K562 (cell line): ENCODE data around the gene SYT6. TPM values are rescaled to one million over a fixed set of nuclear protein-coding genes. Genes with fewer than 3 reads are reported as not detected.

Experiments
- ATAC-seq: fragments of 200-7000 bp; cut with Tn5 transposase; 3 replicates; pipeline ENCODE4 v1.9.1; 2020; ENCODE audit warnings: moderate library complexity
- BruUV-seq: library from RNA; stranded (reverse); fragments of 400-500 nt; replicated peaks from 2 replicates; lab custom pipeline; 2021; lab: Mats Ljungman, UMichigan
- CTCF ChIA-PET: fragments of 300-600 bp; formaldehyde crosslinking; extraction: SDS; loops from one replicate; lab custom pipeline; 2021; ENCODE audit warnings: low intra/inter-chr PET ratio; lab: Yijun Ruan, JAX
- POLR2A ChIA-PET: fragments of 300-600, 350-650 bp; sonication (Branson Sonifier 250); formaldehyde crosslinking; extraction: SDS; loops from one replicate; lab custom pipeline; 2021; ENCODE audit warnings: antibody characterized with exemption, inconsistent platforms; lab: Yijun Ruan, JAX
- DNase-seq, 4 experiments: peaks; one replicate each; pipeline versions ENCODE4 v3.0.0 to v3.0.0-alpha.2; 2011 to 2018; ENCODE audit warnings: low spot score in 3 of 4, mixed read lengths in 3 of 4; ENCODE audit errors: extremely low read depth in 1 of 4
- FAIRE-seq: peaks from 2 replicates; lab custom pipeline; 2011; peaks lifted over from hg19 to GRCh38; lab: Jason Lieb, UNC
- H2AFZ ChIP-seq: 2 replicates; pipeline ENCODE4 v1.6.0; 2011; ENCODE audit warnings: low read depth, low read length, control low read depth, inconsistent platforms
- H3K27ac ChIP-seq: fragments of 200-600 bp; 3 replicates; pipeline ENCODE4 v1.8.0; 2011; ENCODE audit warnings: low read depth, mild to moderate bottlenecking, control low read depth, inconsistent platforms, low read length, moderate library complexity, mixed read lengths; ENCODE audit errors: extremely low read depth
- H3K27me3 ChIP-seq, 2 experiments: fragments of 300-600 bp in 1 of 2; 2 replicates in 1 of 2; 3 replicates in 1 of 2; pipeline versions ENCODE4 v1.6.0 to v1.8.0; 2011; ENCODE audit warnings: inconsistent platforms in 2 of 2, low read length in 2 of 2, mild to moderate bottlenecking in 1 of 2, mixed read lengths in 1 of 2, moderate library complexity in 1 of 2; ENCODE audit not compliant: control insufficient read depth in 2 of 2, insufficient read depth in 2 of 2
- H3K36me3 ChIP-seq: fragments of 300-600 bp; 3 replicates; pipeline ENCODE4 v1.8.0; 2011; ENCODE audit warnings: mild to moderate bottlenecking, low read length, inconsistent platforms; ENCODE audit not compliant: control insufficient read depth, insufficient read depth
- H3K4me1 ChIP-seq, 2 experiments: fragments of 200-600 bp in 1 of 2; replicated peaks in 1 of 2; 2 replicates in 1 of 2; 3 replicates in 1 of 2; pipeline versions ENCODE4 v1.5.1 to v1.8.0; 2011; ENCODE audit warnings: inconsistent platforms in 2 of 2, low read length in 2 of 2, mild to moderate bottlenecking in 1 of 2, mixed read lengths in 1 of 2, moderate library complexity in 1 of 2; ENCODE audit not compliant: control insufficient read depth in 2 of 2, insufficient read depth in 2 of 2
- H3K4me2 ChIP-seq: 2 replicates; pipeline ENCODE4 v1.6.1; 2011; ENCODE audit warnings: low read length, control low read depth, inconsistent platforms, mixed read lengths; ENCODE audit not compliant: insufficient read depth
- H3K4me3 ChIP-seq: fragments of 200-600 bp; sonication (generic), shearing (Covaris generic); 2 replicates; pipeline ENCODE4 v1.5.1; 2016; ENCODE audit warnings: control low read depth, inconsistent platforms
- H3K79me2 ChIP-seq: fragments of 200-600 bp; 3 replicates; pipeline ENCODE4 v1.8.0; 2011; ENCODE audit warnings: low read length, inconsistent platforms; ENCODE audit not compliant: control insufficient read depth, insufficient read depth
- H3K9ac ChIP-seq, 2 experiments: 2 replicates each; pipeline versions ENCODE4 v1.6.0 to v1.6.1; 2011; ENCODE audit warnings: low read depth in 2 of 2, low read length in 2 of 2, control low read depth in 1 of 2, inconsistent platforms in 1 of 2, mild to moderate bottlenecking in 1 of 2, mixed read lengths in 1 of 2; ENCODE audit not compliant: insufficient read depth in 1 of 2
- H3K9me1 ChIP-seq: one replicate; pipeline ENCODE4 v1.6.0; 2011; ENCODE audit warnings: inconsistent platforms, mild to moderate bottlenecking, low read length, moderate library complexity; ENCODE audit not compliant: control insufficient read depth, insufficient read depth
- H3K9me3 ChIP-seq: replicated peaks from 2 replicates; pipeline ENCODE4 v1.5.1; 2011; ENCODE audit warnings: low read depth, low read length, inconsistent platforms; ENCODE audit not compliant: control insufficient read depth, insufficient read depth
- H4K20me1 ChIP-seq: replicated peaks from 2 replicates; pipeline ENCODE4 v1.6.1; 2011; ENCODE audit warnings: low read length, inconsistent platforms, mixed read lengths; ENCODE audit not compliant: control insufficient read depth, insufficient read depth
- CBFA2T3 ChIP-seq: fragments of 450-650 bp; IDR thresholded peaks from 2 replicates; pipeline ENCODE4 v1.6.1; 2017
- KAT8 ChIP-seq: fragments of 450-650 bp; IDR thresholded peaks from 2 replicates; pipeline ENCODE4 v1.6.1; 2016; ENCODE audit warnings: low read depth, mild to moderate bottlenecking
- MTA1 ChIP-seq: fragments of 450-650 bp; IDR thresholded peaks from 2 replicates; pipeline ENCODE4 v1.6.1; 2017; ENCODE audit warnings: borderline replicate concordance
- MTA3 ChIP-seq: fragments of 450-650 bp; formaldehyde crosslinking; IDR thresholded peaks from 2 replicates; pipeline ENCODE4 v1.6.1; 2017; ENCODE audit warnings: mild to moderate bottlenecking, borderline replicate concordance
- NUFIP1 ChIP-seq: fragments of 450-650 bp; IDR thresholded peaks from 2 replicates; pipeline ENCODE4 v1.6.1; 2018; ENCODE audit not compliant: partially characterized antibody
- RBM15 ChIP-seq: fragments of 200-400 bp; formaldehyde crosslinking; IDR thresholded peaks from 2 replicates; pipeline ENCODE4 v1.6.1; 2018; ENCODE audit warnings: mild to moderate bottlenecking, low read length, moderate library complexity; ENCODE audit not compliant: insufficient read depth
- RHOXF2B ChIP-seq: fragments of 250-450 bp; sonication (Bioruptor Pico); conservative IDR thresholded peaks from 2 replicates; pipeline ENCODE4 v1.5.1; 2021
- TCF7 ChIP-seq: sonication (generic); IDR thresholded peaks from 2 replicates; pipeline ENCODE4 v1.6.1; 2016; ENCODE audit warnings: antibody characterized with exemption, borderline replicate concordance
- ZC3H11A ChIP-seq: IDR thresholded peaks from 2 replicates; pipeline ENCODE4 v1.6.1; 2012; ENCODE audit warnings: low read depth, low read length, improper control_type of control experiment
- ZNF174 ChIP-seq: fragments of 250-450 bp; sonication (Bioruptor Pico); IDR thresholded peaks from 2 replicates; pipeline ENCODE4 v1.4.0; 2020; ENCODE audit warnings: mild to moderate bottlenecking
- ZNF24 ChIP-seq: fragments of 450-650 bp; IDR thresholded peaks from 2 replicates; pipeline ENCODE4 v1.6.1; 2016
- WGBS: fragments of 100-300 bp; shearing (Covaris generic); methylation state at CpG from one replicate; pipeline ENCODE4 v1.1.6; 2016; ENCODE audit warnings: low coverage, mixed read lengths; ENCODE audit not compliant: insufficient coverage; ENCODE audit errors: missing lambda C conversion rate; 5-methylcytosine and 5-hydroxymethylcytosine counted together
- in situ Hi-C: fragments of 300-500 bp; cut with MboI; formaldehyde crosslinking; loops from 4 replicates; pipeline ENCODE4 v1.15.0; 2018; ENCODE audit warnings: inconsistent platforms, mixed read lengths
- intact Hi-C: fragments of 100-400 bp; cut with micrococcal nuclease; formaldehyde crosslinking; loops from 2 replicates; pipeline ENCODE4 v1.14.2; 2022
- polyA plus RNA-seq, 8 experiments: library from polyadenylated mRNA; depleted of rRNA in 4 of 8; stranded (reverse) in 5 of 8; unstranded in 3 of 8; fragments of >200 nt; fragmentation: Nextera tagmentation in 2 of 8; fragmentation: Illumina TruSeq in 1 of 8; extraction: Ambion mirVana in 2 of 8; extraction: Trizol in 1 of 8; gene quantifications; 2 replicates each; pipeline versions ENCODE4 v1.2.1 to v1.2.3, GENCODE V29; 2011 to 2014; ENCODE audit warnings: inconsistent platforms in 1 of 8, missing spikeins in 1 of 8
- total RNA-seq, 7 experiments: library from RNA; depleted of rRNA in 6 of 7; stranded (reverse); fragments of >200 nt in 6 of 7; fragmentation: Illumina TruSeq in 2 of 7; extraction: Trizol in 2 of 7; gene quantifications; 2 replicates each; pipeline versions ENCODE4 v1.2.1 to v1.2.3, GENCODE V29; 2011 to 2021; ENCODE audit warnings: low replicate concordance in 1 of 7
- TF ChIP-seq, protein P1 (sequence below): fragments of 450-650 bp; formaldehyde crosslinking; IDR thresholded peaks from 2 replicates; pipeline ENCODE4 v1.4.0; 2020; ENCODE audit warnings: mild to moderate bottlenecking
- TF ChIP-seq, protein P2 (sequence below): fragments of 250-450 bp; sonication (Bioruptor Pico); IDR thresholded peaks from 2 replicates; pipeline ENCODE4 v1.4.0; 2020; ENCODE audit warnings: borderline replicate concordance
- TF ChIP-seq, protein P3 (sequence below): fragments of 250-450 bp; sonication (Bioruptor Pico); IDR thresholded peaks from 2 replicates; pipeline ENCODE4 v1.5.1; 2021; ENCODE audit warnings: mild to moderate bottlenecking
- TF ChIP-seq, protein P4 (sequence below): sonication (generic); formaldehyde crosslinking; IDR thresholded peaks from 2 replicates; pipeline ENCODE4 v1.8.1; 2023; ENCODE audit warnings: mild to moderate bottlenecking, missing genetic modification reagents

The SYT6 gene
- total and polyA plus RNA-seq, 9 of the 15 experiments (the other 6 are each of a cell fraction or from before 2014, with no cell fraction given) = 0.06 TPM; not detected in 8

DNA sequence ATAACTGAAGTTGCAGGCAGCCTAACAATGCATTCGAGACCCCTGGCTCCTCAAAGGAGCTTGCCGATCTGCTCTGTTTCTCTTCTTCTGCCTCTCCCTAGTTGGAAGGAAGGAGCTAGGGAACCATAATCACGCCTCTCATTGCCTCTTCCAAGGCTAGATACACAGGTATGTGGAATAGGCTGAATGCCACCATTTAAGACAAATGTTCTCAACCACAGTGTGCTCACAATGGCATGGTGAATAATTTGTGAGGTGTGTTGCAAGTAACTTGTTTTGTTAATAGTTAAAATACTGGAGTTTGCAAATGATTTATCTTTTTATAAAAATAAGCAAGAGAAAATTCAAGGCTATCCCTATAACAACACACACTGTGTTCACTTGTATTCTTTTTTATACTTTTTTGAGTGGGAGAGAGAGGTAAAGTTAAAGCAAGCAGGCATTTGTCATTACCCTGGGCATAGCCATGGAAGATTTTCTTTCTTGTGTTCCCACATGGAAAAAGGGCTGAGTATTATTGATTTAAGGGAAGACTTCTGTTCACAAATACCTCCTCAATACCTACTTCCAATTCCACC is 45.4 kb upstream of the SYT6 start:
- Histone ChIP-seq H3K79me2 (no peaks in the 10 kb centered on the region), H3K36me3 (no peaks in the 10 kb centered on the region), H3K4me3 (no peak overlapping the region), H4K20me1 (peaks cover 3% of the 10 kb centered on the region; the same call in 1 of the 2 replicates), H3K4me2 (no peak overlapping the region), H2AFZ (no peak overlapping the region), H3K9me1 (no peaks in the 10 kb centered on the region), H3K9ac (no peak overlapping the region), H3K9me3 (no peaks in the 10 kb centered on the region), H3K27me3 (peaks cover 0 to 12% of the 10 kb centered on the region in 2 experiments; a peak in 1 of 5 replicates), H3K4me1 (no peaks in the 10 kb centered on the region), H3K27ac (no peak overlapping the region)
- ChIA-PET CTCF (no interaction called here), POLR2A (interaction anchor here (0.5 to 1.9 kb wide), 3 partner anchors 9 to 61 kb away, joined by 3 to 5 read pairs (median 3); no protein-coding TSS in a partner anchor)
- intact Hi-C loops (no loop called here), in situ Hi-C loops (no loop called here)
- WGBS = 3% methylated on average over 3 of the region's 3 CpGs
- no TSS peak for BruUV-seq
- ATAC-seq (no peak), FAIRE-seq (no peak), DNase-seq (no peak)
- no peak for TF ChIP-seq TCF7
- TF ChIP-seq, protein P1, sequence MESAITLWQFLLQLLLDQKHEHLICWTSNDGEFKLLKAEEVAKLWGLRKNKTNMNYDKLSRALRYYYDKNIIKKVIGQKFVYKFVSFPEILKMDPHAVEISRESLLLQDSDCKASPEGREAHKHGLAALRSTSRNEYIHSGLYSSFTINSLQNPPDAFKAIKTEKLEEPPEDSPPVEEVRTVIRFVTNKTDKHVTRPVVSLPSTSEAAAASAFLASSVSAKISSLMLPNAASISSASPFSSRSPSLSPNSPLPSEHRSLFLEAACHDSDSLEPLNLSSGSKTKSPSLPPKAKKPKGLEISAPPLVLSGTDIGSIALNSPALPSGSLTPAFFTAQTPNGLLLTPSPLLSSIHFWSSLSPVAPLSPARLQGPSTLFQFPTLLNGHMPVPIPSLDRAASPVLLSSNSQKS (CRISPR knock-in tag) = no peak
- TF ChIP-seq ZNF24 = no peak
- TF ChIP-seq MTA3 = no peak
- TF ChIP-seq ZC3H11A = no peak
- TF ChIP-seq NUFIP1 = no peak
- no peak for TF ChIP-seq KAT8
- no peak for TF ChIP-seq RBM15
- no peak for TF ChIP-seq ZNF174 (CRISPR knock-in tag)
- no peak for TF ChIP-seq RHOXF2B (CRISPR knock-in tag)
- no peak for TF ChIP-seq MTA1
- TF ChIP-seq, protein P2, sequence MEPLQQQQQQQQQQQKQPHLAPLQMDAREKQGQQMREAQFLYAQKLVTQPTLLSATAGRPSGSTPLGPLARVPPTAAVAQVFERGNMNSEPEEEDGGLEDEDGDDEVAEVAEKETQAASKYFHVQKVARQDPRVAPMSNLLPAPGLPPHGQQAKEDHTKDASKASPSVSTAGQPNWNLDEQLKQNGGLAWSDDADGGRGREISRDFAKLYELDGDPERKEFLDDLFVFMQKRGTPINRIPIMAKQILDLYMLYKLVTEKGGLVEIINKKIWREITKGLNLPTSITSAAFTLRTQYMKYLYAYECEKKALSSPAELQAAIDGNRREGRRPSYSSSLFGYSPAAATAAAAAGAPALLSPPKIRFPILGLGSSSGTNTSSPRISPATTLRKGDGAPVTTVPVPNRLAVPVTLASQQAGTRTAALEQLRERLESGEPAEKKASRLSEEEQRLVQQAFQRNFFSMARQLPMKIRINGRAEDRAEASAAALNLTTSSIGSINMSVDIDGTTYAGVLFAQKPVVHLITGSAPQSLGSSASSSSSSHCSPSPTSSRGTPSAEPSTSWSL = no peak
- TF ChIP-seq CBFA2T3 = no peak
- TF ChIP-seq, protein P3, sequence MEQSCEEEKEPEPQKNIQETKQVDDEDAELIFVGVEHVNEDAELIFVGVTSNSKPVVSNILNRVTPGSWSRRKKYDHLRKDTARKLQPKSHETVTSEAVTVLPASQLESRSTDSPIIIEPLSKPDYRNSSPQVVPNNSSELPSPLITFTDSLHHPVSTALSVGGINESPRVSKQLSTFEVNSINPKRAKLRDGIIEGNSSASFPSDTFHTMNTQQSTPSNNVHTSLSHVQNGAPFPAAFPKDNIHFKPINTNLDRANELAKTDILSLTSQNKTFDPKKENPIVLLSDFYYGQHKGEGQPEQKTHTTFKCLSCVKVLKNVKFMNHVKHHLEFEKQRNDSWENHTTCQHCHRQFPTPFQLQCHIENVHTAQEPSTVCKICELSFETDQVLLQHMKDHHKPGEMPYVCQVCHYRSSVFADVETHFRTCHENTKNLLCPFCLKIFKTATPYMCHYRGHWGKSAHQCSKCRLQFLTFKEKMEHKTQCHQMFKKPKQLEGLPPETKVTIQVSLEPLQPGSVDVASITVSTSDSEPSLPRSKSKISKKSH (CRISPR knock-in tag) = no peak
- TF ChIP-seq, protein P4, sequence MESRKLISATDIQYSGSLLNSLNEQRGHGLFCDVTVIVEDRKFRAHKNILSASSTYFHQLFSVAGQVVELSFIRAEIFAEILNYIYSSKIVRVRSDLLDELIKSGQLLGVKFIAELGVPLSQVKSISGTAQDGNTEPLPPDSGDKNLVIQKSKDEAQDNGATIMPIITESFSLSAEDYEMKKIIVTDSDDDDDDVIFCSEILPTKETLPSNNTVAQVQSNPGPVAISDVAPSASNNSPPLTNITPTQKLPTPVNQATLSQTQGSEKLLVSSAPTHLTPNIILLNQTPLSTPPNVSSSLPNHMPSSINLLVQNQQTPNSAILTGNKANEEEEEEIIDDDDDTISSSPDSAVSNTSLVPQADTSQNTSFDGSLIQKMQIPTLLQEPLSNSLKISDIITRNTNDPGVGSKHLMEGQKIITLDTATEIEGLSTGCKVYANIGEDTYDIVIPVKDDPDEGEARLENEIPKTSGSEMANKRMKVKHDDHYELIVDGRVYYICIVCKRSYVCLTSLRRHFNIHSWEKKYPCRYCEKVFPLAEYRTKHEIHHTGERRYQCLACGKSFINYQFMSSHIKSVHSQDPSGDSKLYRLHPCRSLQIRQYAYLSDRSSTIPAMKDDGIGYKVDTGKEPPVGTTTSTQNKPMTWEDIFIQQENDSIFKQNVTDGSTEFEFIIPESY (CRISPR knock-in tag) = no peak
